Smooth muscle cell of the pulmonary artery (primary cell): ENCODE data around the gene FOXP1. TPM values are rescaled to one million over a fixed set of nuclear protein-coding genes. Genes with fewer than 3 reads are reported as not detected.

ENCODE experiments used
- total RNA-seq: library from RNA; depleted of rRNA; stranded (reverse); fragments of >200 nt; gene quantifications from 2 replicates; pipeline ENCODE4 v1.2.3, GENCODE V29; 2014

FOXP1 gene
- total RNA-seq, result 64.8 and 76.8 TPM in 2 replicates

GRCh38 chr3:71583566-71584393 is at the start of gene FOXP1:
FOXP1 (minus strand) TSS chr3:71583728; CDS start chr3:71198381, 385,347 bp downstream.

Other genes with a start within 250 kb of the FOXP1 start
- gene EIF4E3, start 141.7 kb upstream of the FOXP1 start, total RNA-seq, result 0.83 and 2.9 TPM in 2 replicates
- gene GPR27, start 170.1 kb upstream of the FOXP1 start, total RNA-seq, result 0.13 and 0.26 TPM in 2 replicates
- gene PROK2, start 201.4 kb upstream of the FOXP1 start, total RNA-seq, result not detected in 2 replicates